Choroid plexus epithelial cell (primary cell): ENCODE measurements around the gene CEP170B.

Source experiments
- DNase-seq: peaks from one replicate; pipeline ENCODE4 v3.0.0-alpha.2; 2010; ENCODE audit warnings: low read depth
- H3K4me3 ChIP-seq: 2 replicates; pipeline ENCODE4 v1.5.1; 2011; ENCODE audit warnings: low read depth, mild to moderate bottlenecking, control low read depth, low read length, moderate library complexity
- TF ChIP-seq, protein P1 (sequence below): conservative IDR thresholded peaks from 2 replicates; pipeline ENCODE4 v1.5.1; 2011; ENCODE audit warnings: low read depth, mild to moderate bottlenecking, control low read depth, inconsistent platforms, low read length, moderate library complexity

The CEP170B gene

DNA sequence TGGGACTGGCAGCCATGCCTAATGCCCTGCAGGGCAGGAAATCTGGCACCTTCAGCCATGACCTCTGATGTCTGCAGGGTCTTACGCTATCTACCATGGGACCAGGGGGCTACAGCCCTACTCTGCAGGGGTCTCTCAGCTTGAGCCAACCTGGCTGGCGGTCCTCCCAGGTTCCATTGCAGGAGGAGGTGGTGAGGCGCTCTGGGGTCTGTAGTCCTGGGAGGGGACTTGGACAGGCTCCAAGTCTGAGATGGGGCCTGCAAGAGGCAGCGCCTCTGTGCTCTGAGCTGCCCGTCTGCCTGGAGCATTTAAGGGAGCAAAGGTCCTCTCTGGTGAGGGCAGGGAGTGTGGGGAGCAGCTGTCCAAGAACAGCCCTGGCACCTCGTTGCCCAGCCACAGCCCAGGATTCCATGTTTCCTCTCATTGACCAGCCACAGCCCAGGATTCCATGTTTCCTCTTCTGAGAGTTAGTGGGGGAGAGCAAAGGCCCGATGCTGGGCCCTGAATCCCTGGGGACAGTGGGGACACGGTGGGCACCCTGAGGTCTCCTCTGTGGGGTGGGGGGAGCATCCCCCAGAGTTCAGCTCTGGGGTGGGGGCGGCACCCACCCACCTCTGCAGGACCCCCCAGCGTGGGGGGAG, 60.3 kb downstream of the CEP170B start:
- no peak overlapping the region for H3K4me3 ChIP-seq
- DNase-seq, result no peak
- TF ChIP-seq, protein P1, sequence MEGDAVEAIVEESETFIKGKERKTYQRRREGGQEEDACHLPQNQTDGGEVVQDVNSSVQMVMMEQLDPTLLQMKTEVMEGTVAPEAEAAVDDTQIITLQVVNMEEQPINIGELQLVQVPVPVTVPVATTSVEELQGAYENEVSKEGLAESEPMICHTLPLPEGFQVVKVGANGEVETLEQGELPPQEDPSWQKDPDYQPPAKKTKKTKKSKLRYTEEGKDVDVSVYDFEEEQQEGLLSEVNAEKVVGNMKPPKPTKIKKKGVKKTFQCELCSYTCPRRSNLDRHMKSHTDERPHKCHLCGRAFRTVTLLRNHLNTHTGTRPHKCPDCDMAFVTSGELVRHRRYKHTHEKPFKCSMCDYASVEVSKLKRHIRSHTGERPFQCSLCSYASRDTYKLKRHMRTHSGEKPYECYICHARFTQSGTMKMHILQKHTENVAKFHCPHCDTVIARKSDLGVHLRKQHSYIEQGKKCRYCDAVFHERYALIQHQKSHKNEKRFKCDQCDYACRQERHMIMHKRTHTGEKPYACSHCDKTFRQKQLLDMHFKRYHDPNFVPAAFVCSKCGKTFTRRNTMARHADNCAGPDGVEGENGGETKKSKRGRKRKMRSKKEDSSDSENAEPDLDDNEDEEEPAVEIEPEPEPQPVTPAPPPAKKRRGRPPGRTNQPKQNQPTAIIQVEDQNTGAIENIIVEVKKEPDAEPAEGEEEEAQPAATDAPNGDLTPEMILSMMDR, result no peak

DNA sequence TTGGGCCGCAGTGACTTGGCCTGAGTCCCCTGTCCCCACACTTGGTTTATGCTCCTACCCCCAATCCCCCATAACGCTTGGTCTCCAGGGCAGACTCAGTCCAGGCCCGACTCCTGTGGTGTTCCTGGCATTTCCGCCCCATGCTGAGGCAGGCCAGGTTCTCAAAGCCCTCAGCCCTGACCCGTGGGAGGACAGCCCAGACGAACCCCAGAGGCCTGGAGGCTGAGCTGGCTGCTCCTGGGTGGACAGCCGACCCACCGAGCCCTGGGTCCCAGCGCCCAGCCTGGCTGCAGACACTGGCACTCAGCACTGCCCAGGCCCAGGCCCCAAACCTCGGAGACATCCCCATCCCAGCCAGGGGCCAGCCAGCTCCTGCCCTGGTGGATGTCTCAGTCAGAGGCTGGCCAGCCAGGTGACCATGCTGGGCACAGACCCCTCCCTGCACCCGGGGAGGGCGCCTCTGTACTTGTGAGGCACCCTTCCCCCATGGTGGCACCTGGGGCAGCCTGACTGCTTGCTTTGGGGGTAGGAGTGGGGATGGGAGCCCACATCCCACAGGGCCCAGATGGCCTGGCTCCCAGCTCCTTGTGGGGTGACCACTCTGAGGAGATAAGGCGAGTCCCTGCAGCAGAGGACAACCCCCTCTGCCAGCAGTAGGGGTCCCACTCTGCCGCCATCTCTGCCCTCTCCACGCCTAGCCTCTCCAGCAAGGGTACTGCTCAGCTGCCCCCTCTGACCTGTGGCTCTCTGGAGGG, 61.0 kb downstream of the CEP170B start:
- TF ChIP-seq, protein P1, result no peak
- H3K4me3 ChIP-seq, result no peak overlapping the region
- peak; percentile 46 for DNase-seq

DNA sequence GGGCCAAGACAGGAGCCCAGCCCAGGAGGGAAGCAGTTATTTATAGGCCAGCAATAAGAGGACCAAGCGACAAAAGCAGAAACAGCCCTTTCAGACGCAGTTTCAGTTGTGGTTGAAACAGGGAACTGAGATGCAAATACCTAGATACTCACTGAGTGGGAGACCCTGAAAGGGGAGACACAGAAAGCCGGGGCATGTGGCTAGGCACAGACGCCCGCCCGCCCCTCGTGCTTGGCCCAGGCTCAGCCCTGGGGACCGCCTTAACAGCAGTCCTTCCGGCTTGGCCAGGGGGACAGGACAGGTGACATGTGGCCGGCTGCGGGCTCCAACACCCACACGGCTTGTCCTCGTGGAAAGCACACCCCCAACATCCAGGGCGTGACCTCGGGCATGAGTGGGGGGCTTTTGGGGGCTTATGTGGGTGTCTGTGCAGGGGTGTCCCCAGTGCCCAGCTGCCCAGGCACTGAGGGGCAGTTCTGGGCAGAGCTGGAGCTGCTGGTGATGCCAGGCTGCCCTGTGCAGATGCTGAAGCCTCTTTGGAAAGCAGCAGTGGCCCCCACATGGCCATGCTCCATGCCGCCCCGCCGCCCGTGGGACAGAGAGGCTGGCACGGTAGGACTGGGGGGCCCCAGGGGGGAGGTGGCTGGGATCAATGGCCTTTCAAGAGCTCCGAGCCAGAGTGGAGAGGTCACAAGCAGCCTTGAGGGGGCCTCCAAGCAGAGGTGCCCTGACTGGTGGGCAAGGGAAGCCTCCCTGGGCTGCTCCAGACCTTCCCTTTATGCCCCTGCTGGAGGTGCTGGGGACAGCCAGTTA, 61.8 kb downstream of the CEP170B start:
- TF ChIP-seq, protein P1, result peak; percentile 12
- no peak overlapping the region for H3K4me3 ChIP-seq
- DNase-seq, result no peak

DNA sequence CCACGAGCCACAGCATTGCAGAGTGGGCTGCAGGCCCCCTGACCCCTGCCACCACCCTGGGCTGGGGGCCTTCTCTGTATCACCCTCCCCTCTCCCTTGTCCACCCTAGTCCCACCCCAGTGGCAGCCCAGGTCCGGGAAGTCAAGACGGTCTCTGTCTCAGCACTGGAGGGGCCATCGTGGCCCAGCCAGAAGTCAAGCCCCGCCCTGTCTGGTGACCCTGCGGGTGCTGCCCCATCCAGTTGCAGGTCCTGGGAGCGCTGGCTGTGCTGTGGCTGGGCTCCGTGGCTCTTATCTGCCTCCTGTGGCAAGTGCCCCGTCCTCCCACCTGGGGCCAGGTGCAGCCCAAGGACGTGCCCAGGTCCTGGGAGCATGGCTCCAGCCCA, 62.4 kb downstream of the CEP170B start:
- no peak overlapping the region for H3K4me3 ChIP-seq
- TF ChIP-seq, protein P1, result no peak
- DNase-seq, result no peak

DNA sequence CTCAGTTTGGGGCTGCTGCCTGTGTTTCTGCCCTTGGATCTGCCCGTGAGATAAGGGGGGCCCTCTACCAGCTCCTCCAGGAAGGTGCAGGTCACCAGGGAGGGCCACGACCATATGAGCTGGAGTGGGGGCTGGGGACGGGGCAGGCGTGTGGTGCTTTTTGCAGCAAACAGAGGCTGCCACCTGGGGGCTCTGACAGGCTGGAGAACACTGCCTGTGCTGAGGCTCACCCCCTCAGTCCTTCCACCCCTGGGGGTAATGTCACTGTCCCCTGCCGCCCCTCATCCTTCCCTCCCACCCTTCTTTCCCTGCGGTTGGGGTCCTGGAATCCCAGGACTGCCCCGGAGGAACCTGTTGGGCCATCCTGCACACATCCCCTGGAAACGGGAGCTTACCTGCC, 62.8 kb downstream of the CEP170B start:
- DNase-seq, result no peak

DNA sequence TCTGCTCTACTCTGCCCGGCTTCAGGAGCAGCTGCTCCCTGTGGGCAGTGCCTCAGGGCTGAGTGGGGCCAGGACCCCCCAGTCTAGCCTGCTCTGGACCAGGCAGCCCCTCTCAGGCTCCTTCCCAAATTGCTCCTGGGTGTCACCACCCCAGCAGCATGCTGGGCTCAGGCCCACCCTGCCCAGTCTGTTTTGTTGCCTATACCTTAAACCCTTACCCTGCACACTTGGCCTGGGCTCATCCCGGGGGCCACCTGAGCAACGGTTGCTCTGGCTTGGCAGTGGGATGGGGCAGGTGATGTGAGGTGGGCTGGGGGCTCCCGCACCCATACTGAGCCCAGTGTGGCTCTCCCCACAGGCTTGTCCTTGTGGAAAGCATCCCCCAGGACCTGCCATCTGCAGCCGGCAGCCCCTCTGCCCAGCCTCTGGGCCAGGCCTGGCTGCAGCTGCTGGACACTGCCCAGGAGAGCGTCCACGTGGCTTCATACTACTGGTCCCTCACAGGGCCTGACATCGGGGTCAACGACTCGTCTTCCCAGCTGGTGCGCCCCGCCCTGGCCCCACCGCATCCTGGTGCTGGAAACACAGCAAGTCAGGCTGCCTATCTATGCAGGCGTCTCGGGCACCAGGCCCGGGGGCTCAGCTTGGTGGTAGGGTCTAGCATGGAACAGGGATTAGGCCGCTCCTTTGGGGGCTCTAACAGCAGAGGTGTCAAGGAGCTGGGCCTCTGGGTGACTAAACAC, 63.5 kb downstream of the CEP170B start:
- no peak overlapping the region for H3K4me3 ChIP-seq
- TF ChIP-seq, protein P1, result no peak
- DNase-seq, result no peak

More for the DNA sequence above, 62.8 kb downstream of the CEP170B start:
- no peak overlapping the region for H3K4me3 ChIP-seq
- TF ChIP-seq, protein P1, result no peak
